Upper lobe of left lung (tissue), 4 donors: ENCODE measurements around the gene CDIPT.

ENCODE experiments used
- EP300 ChIP-seq, 4 donors: sonication (generic); formaldehyde crosslinking; IDR thresholded peaks; one replicate each; pipeline ENCODE4 v1.5.1; 2017; ENCODE audit warnings: antibody characterized with exemption in 4 of 4, control low read depth in 2 of 4
- POLR2A ChIP-seq, 4 donors: fragments of 450-650 bp; IDR thresholded peaks; one replicate each; pipeline ENCODE4 v1.5.1; 2016 to 2017; ENCODE audit warnings: antibody characterized with exemption in 4 of 4, mild to moderate bottlenecking in 2 of 4
- TF ChIP-seq, protein P1 (sequence below), 6 experiments: fragments of 450-650 bp in 4 of 6; fragments of 200-600 bp in 2 of 6; sonication (generic) in 2 of 6; IDR thresholded peaks; one replicate each; pipeline ENCODE4 v1.5.1; 2016 to 2019; ENCODE audit warnings: antibody characterized with exemption in 6 of 6

DNA sequence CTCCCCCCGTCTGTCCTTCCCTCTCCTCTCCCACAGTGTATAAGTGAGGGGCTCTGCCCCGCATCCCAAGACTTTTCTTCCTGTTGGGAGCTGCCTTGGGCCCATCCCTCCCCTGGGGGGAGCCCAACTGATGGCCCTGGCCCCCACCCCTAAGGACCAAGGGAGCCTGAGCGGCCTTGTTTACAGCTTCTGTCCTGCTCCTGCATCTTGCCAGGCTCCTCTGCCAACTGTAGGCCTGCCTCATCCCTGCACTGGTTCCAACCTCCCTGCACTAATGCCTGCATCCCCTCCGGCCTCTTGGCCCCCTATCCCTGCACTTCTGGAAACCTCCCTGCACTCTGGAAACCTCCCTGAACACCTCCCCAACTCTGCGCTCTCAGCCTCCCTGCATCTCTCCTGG is 48.4 kb downstream of the CDIPT start:
- TF ChIP-seq, protein P1, sequence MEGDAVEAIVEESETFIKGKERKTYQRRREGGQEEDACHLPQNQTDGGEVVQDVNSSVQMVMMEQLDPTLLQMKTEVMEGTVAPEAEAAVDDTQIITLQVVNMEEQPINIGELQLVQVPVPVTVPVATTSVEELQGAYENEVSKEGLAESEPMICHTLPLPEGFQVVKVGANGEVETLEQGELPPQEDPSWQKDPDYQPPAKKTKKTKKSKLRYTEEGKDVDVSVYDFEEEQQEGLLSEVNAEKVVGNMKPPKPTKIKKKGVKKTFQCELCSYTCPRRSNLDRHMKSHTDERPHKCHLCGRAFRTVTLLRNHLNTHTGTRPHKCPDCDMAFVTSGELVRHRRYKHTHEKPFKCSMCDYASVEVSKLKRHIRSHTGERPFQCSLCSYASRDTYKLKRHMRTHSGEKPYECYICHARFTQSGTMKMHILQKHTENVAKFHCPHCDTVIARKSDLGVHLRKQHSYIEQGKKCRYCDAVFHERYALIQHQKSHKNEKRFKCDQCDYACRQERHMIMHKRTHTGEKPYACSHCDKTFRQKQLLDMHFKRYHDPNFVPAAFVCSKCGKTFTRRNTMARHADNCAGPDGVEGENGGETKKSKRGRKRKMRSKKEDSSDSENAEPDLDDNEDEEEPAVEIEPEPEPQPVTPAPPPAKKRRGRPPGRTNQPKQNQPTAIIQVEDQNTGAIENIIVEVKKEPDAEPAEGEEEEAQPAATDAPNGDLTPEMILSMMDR (IDR thresholded peaks at IDR 0.05) = no peak
- TF ChIP-seq EP300 (IDR thresholded peaks at IDR 0.05) (no peak), POLR2A (IDR thresholded peaks at IDR 0.05) (no peak)
